ENCODE results near the gene PRRC2B. TPM values are rescaled to one million over a fixed set of nuclear protein-coding genes. Genes with fewer than 3 reads are reported as not detected.

Gene PRRC2B
- total and polyA plus RNA-seq, 10 donors, result 23.3 to 235 (median 180) TPM

- Histone ChIP-seq H3K4me3 (no peak overlapping the region), H3K36me3 (peaks cover 0 to 100% (median 96%) of the 10 kb centered on the region in 6 donors), H3K27me3 (replicated peaks in 1 of 7) (no peaks in the 10 kb centered on the region), H3K4me1 (peaks cover 0 to 15% (median 2%) of the 10 kb centered on the region in 6 donors), H3K27ac (no peak overlapping the region), H3K9me3 (no peaks in the 10 kb centered on the region)
- 91 to 95% (median 93%) methylated on average over 9 of the region's 9 CpGs for WGBS, 5 donors
- intact Hi-C loops (cut with DNase I; ENCODE audit: low total_unique reads), result no loop called here
- DNase-seq, result no peak
- TF ChIP-seq CTCF (IDR thresholded peaks at IDR 0.05 in 8 of 11, conservative IDR thresholded peaks at IDR 0.05 in 3 of 11), result no peak
- TF ChIP-seq POLR2AphosphoS5 (IDR thresholded peaks at IDR 0.05), result peak in 1 of 3 donors; percentile 3
Measured at GRCh38 chr9:131523086-131523388, 129.2 kb downstream of the PRRC2B start.

- DNase-seq, result no peak
- H3K4me3 ChIP-seq, result no peak overlapping the region
- peaks cover 0 to 13% (median under 1%) of the 10 kb centered on the region in 6 donors for H3K4me1 ChIP-seq
- no peaks in the 10 kb centered on the region for H3K9me3 ChIP-seq
- TF ChIP-seq POLR2AphosphoS5 (IDR thresholded peaks at IDR 0.05) (peak in 2 of 3 donors; percentile 6 to 62), POLR2A (IDR thresholded peaks at IDR 0.05) (no peak), CTCF (IDR thresholded peaks at IDR 0.05 in 8 of 11, conservative IDR thresholded peaks at IDR 0.05 in 3 of 11) (no peak)
- 87 to 89% (median 88%) methylated on average over 26 to 29 of the region's 29 CpGs for WGBS, 5 donors
- H3K27ac ChIP-seq, result no peak overlapping the region
- intact Hi-C loops (cut with DNase I; ENCODE audit: low total_unique reads), result no loop called here
- H3K36me3 ChIP-seq, result peaks cover 0 to 100% (median 96%) of the 10 kb centered on the region in 6 donors
- H3K27me3 ChIP-seq (replicated peaks in 1 of 7), result no peaks in the 10 kb centered on the region
Measured at GRCh38 chr9:131523451-131524435, 129.9 kb downstream of the PRRC2B start.

GRCh38 chr9:131524665-131525315 lies 130.9 kb downstream of the PRRC2B start:
- H3K36me3 ChIP-seq, result peaks cover 0 to 100% (median 94%) of the 10 kb centered on the region in 6 donors
- no peak for DNase-seq
- intact Hi-C loops (cut with DNase I; ENCODE audit: low total_unique reads), result no loop called here
- TF ChIP-seq CTCF (IDR thresholded peaks at IDR 0.05 in 8 of 11, conservative IDR thresholded peaks at IDR 0.05 in 3 of 11), result no peak
- peak in 1 of 3 donors; percentile 41 for TF ChIP-seq POLR2AphosphoS5 (IDR thresholded peaks at IDR 0.05)
- no peak for TF ChIP-seq POLR2A (IDR thresholded peaks at IDR 0.05)
- H3K4me1 ChIP-seq, result peaks cover 2 to 16% (median 7%) of the 10 kb centered on the region in 6 donors
- WGBS, 5 donors, result 78 to 90% (median 86%) methylated on average over 6 to 23 of the region's 23 CpGs
- no peak overlapping the region for H3K27ac ChIP-seq
- no peaks in the 10 kb centered on the region for H3K27me3 ChIP-seq (replicated peaks in 1 of 7)
- no peaks in the 10 kb centered on the region for H3K9me3 ChIP-seq
- no peak overlapping the region for H3K4me3 ChIP-seq

Data from spleen (tissue), 11 donors.